OCI-LY3 (cell line): ENCODE data around the gene CRACR2B.

Source experiments
- EZH2phosphoT487 ChIP-seq: fragments of 200-600 bp; shearing (Covaris generic); IDR thresholded peaks from 2 replicates; pipeline ENCODE4 v1.6.1; 2018; ENCODE audit warnings: antibody characterized with exemption, mixed run types, low read depth
- TF ChIP-seq, protein P1 (sequence below): fragments of 200-600, 300-600 bp; sonication (generic); IDR thresholded peaks from 2 replicates; pipeline ENCODE4 v1.5.1; 2014; ENCODE audit warnings: antibody characterized with exemption, low read length, low read depth

DNA sequence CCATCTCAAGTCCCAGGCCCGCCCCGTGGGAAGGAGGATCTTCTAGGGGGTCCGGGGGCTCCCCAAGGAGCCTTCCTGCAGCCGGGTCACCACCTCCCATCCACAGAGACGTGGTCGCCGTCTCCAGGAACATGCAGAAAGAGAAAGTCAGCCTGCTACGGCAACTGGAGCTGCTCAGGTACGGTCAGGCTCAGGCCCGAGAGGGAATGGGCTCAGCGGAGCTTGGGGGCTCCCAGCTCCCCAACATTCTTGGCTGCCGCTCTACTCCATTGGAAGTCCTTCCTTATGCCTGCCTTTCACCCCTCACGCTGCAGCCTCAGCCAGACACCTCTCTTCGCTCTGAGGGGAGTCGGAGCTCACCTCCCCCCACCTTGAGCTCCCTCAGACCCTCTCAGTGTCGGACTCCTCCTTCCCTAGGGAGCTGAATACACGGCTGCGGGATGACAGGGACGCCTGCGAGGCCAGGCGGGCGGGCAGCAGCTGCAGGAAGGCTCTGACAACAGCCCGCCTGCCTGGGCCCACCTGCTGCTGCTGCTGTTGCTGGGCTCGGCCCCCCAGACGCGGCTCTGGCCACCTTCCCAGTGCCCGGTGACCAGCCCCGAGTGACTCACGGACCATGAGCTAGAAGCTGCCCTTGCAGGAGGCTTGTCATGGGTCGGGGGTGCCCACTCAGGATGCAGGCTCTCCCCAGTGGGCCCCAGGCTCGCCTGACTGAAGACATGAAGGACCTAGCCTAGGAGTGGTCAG lies 3.6 kb downstream of the CRACR2B start:
- TF ChIP-seq, protein P1, sequence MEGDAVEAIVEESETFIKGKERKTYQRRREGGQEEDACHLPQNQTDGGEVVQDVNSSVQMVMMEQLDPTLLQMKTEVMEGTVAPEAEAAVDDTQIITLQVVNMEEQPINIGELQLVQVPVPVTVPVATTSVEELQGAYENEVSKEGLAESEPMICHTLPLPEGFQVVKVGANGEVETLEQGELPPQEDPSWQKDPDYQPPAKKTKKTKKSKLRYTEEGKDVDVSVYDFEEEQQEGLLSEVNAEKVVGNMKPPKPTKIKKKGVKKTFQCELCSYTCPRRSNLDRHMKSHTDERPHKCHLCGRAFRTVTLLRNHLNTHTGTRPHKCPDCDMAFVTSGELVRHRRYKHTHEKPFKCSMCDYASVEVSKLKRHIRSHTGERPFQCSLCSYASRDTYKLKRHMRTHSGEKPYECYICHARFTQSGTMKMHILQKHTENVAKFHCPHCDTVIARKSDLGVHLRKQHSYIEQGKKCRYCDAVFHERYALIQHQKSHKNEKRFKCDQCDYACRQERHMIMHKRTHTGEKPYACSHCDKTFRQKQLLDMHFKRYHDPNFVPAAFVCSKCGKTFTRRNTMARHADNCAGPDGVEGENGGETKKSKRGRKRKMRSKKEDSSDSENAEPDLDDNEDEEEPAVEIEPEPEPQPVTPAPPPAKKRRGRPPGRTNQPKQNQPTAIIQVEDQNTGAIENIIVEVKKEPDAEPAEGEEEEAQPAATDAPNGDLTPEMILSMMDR: no peak
- no peak for TF ChIP-seq EZH2phosphoT487
